Testis (tissue), 2 donors: Measurements from ENCODE around the gene MED27.

Experiments used
- POLR2A ChIP-seq: fragments of 450-650 bp; IDR thresholded peaks from one replicate; pipeline ENCODE4 v1.6.1; 2017; ENCODE audit warnings: antibody characterized with exemption, mild to moderate bottlenecking, moderate library complexity
- TF ChIP-seq, protein P1 (sequence below), 3 experiments: fragments of 450-650 bp in 2 of 3; fragments of 200-600 bp in 1 of 3; sonication (generic) in 1 of 3; IDR thresholded peaks; one replicate each; pipeline ENCODE4 v1.5.1; 2016 to 2019; ENCODE audit warnings: antibody characterized with exemption in 3 of 3, mild to moderate bottlenecking in 2 of 3, moderate library complexity in 1 of 3

- TF ChIP-seq POLR2A: no peak
- TF ChIP-seq, protein P1, sequence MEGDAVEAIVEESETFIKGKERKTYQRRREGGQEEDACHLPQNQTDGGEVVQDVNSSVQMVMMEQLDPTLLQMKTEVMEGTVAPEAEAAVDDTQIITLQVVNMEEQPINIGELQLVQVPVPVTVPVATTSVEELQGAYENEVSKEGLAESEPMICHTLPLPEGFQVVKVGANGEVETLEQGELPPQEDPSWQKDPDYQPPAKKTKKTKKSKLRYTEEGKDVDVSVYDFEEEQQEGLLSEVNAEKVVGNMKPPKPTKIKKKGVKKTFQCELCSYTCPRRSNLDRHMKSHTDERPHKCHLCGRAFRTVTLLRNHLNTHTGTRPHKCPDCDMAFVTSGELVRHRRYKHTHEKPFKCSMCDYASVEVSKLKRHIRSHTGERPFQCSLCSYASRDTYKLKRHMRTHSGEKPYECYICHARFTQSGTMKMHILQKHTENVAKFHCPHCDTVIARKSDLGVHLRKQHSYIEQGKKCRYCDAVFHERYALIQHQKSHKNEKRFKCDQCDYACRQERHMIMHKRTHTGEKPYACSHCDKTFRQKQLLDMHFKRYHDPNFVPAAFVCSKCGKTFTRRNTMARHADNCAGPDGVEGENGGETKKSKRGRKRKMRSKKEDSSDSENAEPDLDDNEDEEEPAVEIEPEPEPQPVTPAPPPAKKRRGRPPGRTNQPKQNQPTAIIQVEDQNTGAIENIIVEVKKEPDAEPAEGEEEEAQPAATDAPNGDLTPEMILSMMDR (IDR thresholded peaks at IDR 0.05): no peak
These were observed 209.5 kb downstream of the MED27 start for GRCh38 chr9:131870156-131870555.
